Mesendoderm (in vitro differentiated cells): Measurements from ENCODE around the gene FGF12.

Experiments used
- DNase-seq: peaks from one replicate; pipeline ENCODE4 v3.0.0; 2013
- H2AK5ac ChIP-seq: 2 replicates; pipeline ENCODE4 v1.6.1; 2013; ENCODE audit warnings: low read length, inconsistent platforms
- H2BK120ac ChIP-seq: 2 replicates; pipeline ENCODE4 v1.6.1; 2013; ENCODE audit warnings: low read depth, mild to moderate bottlenecking, low read length, moderate library complexity, mixed read lengths
- H2BK15ac ChIP-seq: replicated peaks from 2 replicates; pipeline ENCODE4 v1.6.1; 2013; ENCODE audit warnings: low read depth, mild to moderate bottlenecking, moderate library complexity
- H2BK5ac ChIP-seq: 2 replicates; pipeline ENCODE4 v1.6.1; 2013; ENCODE audit warnings: low read length, inconsistent platforms
- H3K18ac ChIP-seq: 2 replicates; pipeline ENCODE4 v1.6.1; 2013; ENCODE audit warnings: mild to moderate bottlenecking, low read length, mixed read lengths
- H3K23ac ChIP-seq: one replicate; pipeline ENCODE4 v1.6.1; 2013; ENCODE audit warnings: low read length
- H3K27ac ChIP-seq: 2 replicates; pipeline ENCODE4 v1.5.1; 2013; ENCODE audit warnings: low read depth, mild to moderate bottlenecking, inconsistent platforms, low read length, moderate library complexity
- H3K27me3 ChIP-seq: 2 replicates; pipeline ENCODE4 v1.6.1; 2013; ENCODE audit warnings: low read length, control low read depth, mild to moderate bottlenecking, inconsistent platforms; ENCODE audit not compliant: insufficient read depth, poor library complexity
- H3K36me3 ChIP-seq: 2 replicates; pipeline ENCODE4 v1.6.1; 2013; ENCODE audit warnings: low read length, inconsistent platforms; ENCODE audit not compliant: control insufficient read depth, insufficient read depth
- H3K4ac ChIP-seq: one replicate; pipeline ENCODE4 v1.6.1; 2013; ENCODE audit warnings: low read depth, mild to moderate bottlenecking, low read length, moderate library complexity
- H3K4me1 ChIP-seq: 2 replicates; pipeline ENCODE4 v1.6.1; 2013; ENCODE audit warnings: low read depth, low read length, inconsistent platforms; ENCODE audit not compliant: control insufficient read depth
- H3K4me2 ChIP-seq: 2 replicates; pipeline ENCODE4 v1.6.1; 2013; ENCODE audit warnings: low read length
- H3K4me3 ChIP-seq: 2 replicates; pipeline ENCODE4 v1.5.1; 2013; ENCODE audit warnings: mild to moderate bottlenecking, low read length
- H3K56ac ChIP-seq: one replicate; pipeline ENCODE4 v1.6.1; 2013; ENCODE audit warnings: low read length
- H3K79me1 ChIP-seq: 2 replicates; pipeline ENCODE4 v1.6.1; 2013; ENCODE audit warnings: low read length, inconsistent platforms
- H3K79me2 ChIP-seq: 2 replicates; pipeline ENCODE4 v1.6.1; 2013; ENCODE audit warnings: mild to moderate bottlenecking, low read length; ENCODE audit not compliant: control insufficient read depth, insufficient read depth
- H3K9ac ChIP-seq: 2 replicates; pipeline ENCODE4 v1.6.1; 2013; ENCODE audit warnings: low read length, inconsistent platforms
- H4K5ac ChIP-seq: one replicate; pipeline ENCODE4 v1.6.1; 2013; ENCODE audit warnings: low read length
- H4K8ac ChIP-seq: one replicate; pipeline ENCODE4 v1.6.1; 2013; ENCODE audit warnings: low read depth, mild to moderate bottlenecking, control low read depth, low read length, moderate library complexity
- WGBS: extraction: QIAGEN DNeasy Blood & Tissue Kit; methylation state at CpG from one replicate; pipeline ENCODE4 v1.1.7; 2013; ENCODE audit warnings: low lambda C conversion rate, missing lambda C conversion rate; ENCODE audit not compliant: insufficient coverage; ENCODE audit errors: extremely low coverage; 5-methylcytosine and 5-hydroxymethylcytosine counted together

FGF12 gene

GRCh38 chr3:192651836-192652512, 75.4 kb downstream of the FGF12 start:
- H3K4me3 ChIP-seq, result no peak overlapping the region
- DNase-seq, result peak; percentile 9
- H3K79me2 ChIP-seq, result no peaks in the 10 kb centered on the region
- no peaks in the 10 kb centered on the region for H3K36me3 ChIP-seq
- H4K5ac ChIP-seq, result no peak overlapping the region
- no peak overlapping the region for H3K4ac ChIP-seq
- H3K23ac ChIP-seq, result no peak overlapping the region
- peaks cover 4% of the 10 kb centered on the region for H3K4me1 ChIP-seq
- no peak overlapping the region for H3K9ac ChIP-seq
- H2BK15ac ChIP-seq, result no peak overlapping the region
- no peaks in the 10 kb centered on the region for H3K79me1 ChIP-seq
- no peaks in the 10 kb centered on the region for H3K27me3 ChIP-seq
- no peak overlapping the region for H4K8ac ChIP-seq
- no peak overlapping the region for H2AK5ac ChIP-seq
- H2BK120ac ChIP-seq, result no peak overlapping the region
- no peak overlapping the region for H3K18ac ChIP-seq
- H3K56ac ChIP-seq, result no peak overlapping the region
- H2BK5ac ChIP-seq, result peak overlapping the region; percentile 40
- no CpG with 5 or more reads among the region's 6 CpGs for WGBS
- no peak overlapping the region for H3K27ac ChIP-seq
- H3K4me2 ChIP-seq, result no peak overlapping the region

- no peak overlapping the region for H2BK120ac ChIP-seq
- H3K18ac ChIP-seq, result no peak overlapping the region
- H4K8ac ChIP-seq, result no peak overlapping the region
- no peak overlapping the region for H3K23ac ChIP-seq
- no peaks in the 10 kb centered on the region for H3K79me1 ChIP-seq
- H2AK5ac ChIP-seq, result no peak overlapping the region
- no peaks in the 10 kb centered on the region for H3K79me2 ChIP-seq
- no peak overlapping the region for H2BK15ac ChIP-seq
- DNase-seq, result no peak
- H3K4ac ChIP-seq, result no peak overlapping the region
- H3K27me3 ChIP-seq, result no peaks in the 10 kb centered on the region
- no peaks in the 10 kb centered on the region for H3K36me3 ChIP-seq
- no peak overlapping the region for H4K5ac ChIP-seq
- no peaks in the 10 kb centered on the region for H3K4me1 ChIP-seq
- H3K27ac ChIP-seq, result no peak overlapping the region
- H3K9ac ChIP-seq, result no peak overlapping the region
- no CpG with 5 or more reads among the region's 1 CpG for WGBS
- no peak overlapping the region for H2BK5ac ChIP-seq
- no peak overlapping the region for H3K4me2 ChIP-seq
- no peak overlapping the region for H3K56ac ChIP-seq
- no peak overlapping the region for H3K4me3 ChIP-seq
Observed at GRCh38 chr3:192645437-192645836, 81.9 kb downstream of the FGF12 start.

GRCh38 chr3:192642651-192643050, 84.7 kb downstream of the FGF12 start:
- no CpG with 5 or more reads among the region's 5 CpGs for WGBS

GRCh38 chr3:192641919-192642318, 85.4 kb downstream of the FGF12 start:
- H3K79me1 ChIP-seq, result no peaks in the 10 kb centered on the region
- H3K9ac ChIP-seq, result no peak overlapping the region
- no peak overlapping the region for H3K18ac ChIP-seq
- DNase-seq, result no peak
- no peak overlapping the region for H3K4ac ChIP-seq
- no peak overlapping the region for H4K8ac ChIP-seq
- no peak overlapping the region for H3K4me2 ChIP-seq
- H3K4me1 ChIP-seq, result no peaks in the 10 kb centered on the region
- no peaks in the 10 kb centered on the region for H3K79me2 ChIP-seq
- no peak overlapping the region for H2BK15ac ChIP-seq
- no peaks in the 10 kb centered on the region for H3K27me3 ChIP-seq
- H3K36me3 ChIP-seq, result no peaks in the 10 kb centered on the region
- H3K56ac ChIP-seq, result no peak overlapping the region
- no peak overlapping the region for H2BK120ac ChIP-seq
- H4K5ac ChIP-seq, result no peak overlapping the region
- H3K23ac ChIP-seq, result no peak overlapping the region
- no peak overlapping the region for H2BK5ac ChIP-seq
- H3K27ac ChIP-seq, result no peak overlapping the region
- no peak overlapping the region for H3K4me3 ChIP-seq
- no peak overlapping the region for H2AK5ac ChIP-seq
- no CpG with 5 or more reads among the region's 6 CpGs for WGBS

More at GRCh38 chr3:192642651-192643050, 84.7 kb downstream of the FGF12 start:
- no peak for DNase-seq
- Histone ChIP-seq H3K9ac (no peak overlapping the region), H3K79me2 (no peaks in the 10 kb centered on the region), H2BK15ac (no peak overlapping the region), H2AK5ac (no peak overlapping the region), H3K4me1 (no peaks in the 10 kb centered on the region), H2BK120ac (no peak overlapping the region), H3K23ac (no peak overlapping the region), H4K5ac (no peak overlapping the region), H2BK5ac (no peak overlapping the region), H3K4ac (no peak overlapping the region), H4K8ac (no peak overlapping the region), H3K27ac (no peak overlapping the region), H3K36me3 (no peaks in the 10 kb centered on the region), H3K79me1 (no peaks in the 10 kb centered on the region), H3K4me2 (no peak overlapping the region), H3K27me3 (no peaks in the 10 kb centered on the region), H3K56ac (no peak overlapping the region), H3K4me3 (no peak overlapping the region), H3K18ac (no peak overlapping the region)

GRCh38 chr3:192639987-192640386, 87.4 kb downstream of the FGF12 start:
- Histone ChIP-seq H2BK5ac (no peak overlapping the region), H3K4me1 (no peaks in the 10 kb centered on the region), H3K4ac (no peak overlapping the region), H3K27me3 (no peaks in the 10 kb centered on the region), H3K36me3 (no peaks in the 10 kb centered on the region), H3K4me2 (no peak overlapping the region), H3K23ac (no peak overlapping the region), H3K56ac (no peak overlapping the region), H2AK5ac (no peak overlapping the region), H3K27ac (no peak overlapping the region), H3K79me1 (no peaks in the 10 kb centered on the region), H4K8ac (no peak overlapping the region), H3K18ac (no peak overlapping the region), H2BK15ac (no peak overlapping the region), H2BK120ac (no peak overlapping the region), H3K79me2 (no peaks in the 10 kb centered on the region), H3K9ac (no peak overlapping the region), H3K4me3 (no peak overlapping the region), H4K5ac (no peak overlapping the region)
- no CpG with 5 or more reads among the region's 2 CpGs for WGBS
- DNase-seq, result no peak

- no peak overlapping the region for H3K9ac ChIP-seq
- H3K79me2 ChIP-seq, result no peaks in the 10 kb centered on the region
- H3K18ac ChIP-seq, result no peak overlapping the region
- no peak overlapping the region for H2AK5ac ChIP-seq
- no peak overlapping the region for H2BK15ac ChIP-seq
- H3K4me1 ChIP-seq, result no peaks in the 10 kb centered on the region
- no peak overlapping the region for H3K4ac ChIP-seq
- no peak overlapping the region for H3K4me3 ChIP-seq
- WGBS, result no CpG with 5 or more reads among the region's 1 CpG
- no peak overlapping the region for H3K27ac ChIP-seq
- no peak overlapping the region for H4K8ac ChIP-seq
- no peak overlapping the region for H3K4me2 ChIP-seq
- H3K27me3 ChIP-seq, result no peaks in the 10 kb centered on the region
- no peaks in the 10 kb centered on the region for H3K79me1 ChIP-seq
- no peak overlapping the region for H2BK5ac ChIP-seq
- H3K36me3 ChIP-seq, result no peaks in the 10 kb centered on the region
- DNase-seq, result no peak
- H3K56ac ChIP-seq, result no peak overlapping the region
- H3K23ac ChIP-seq, result no peak overlapping the region
- no peak overlapping the region for H2BK120ac ChIP-seq
- no peak overlapping the region for H4K5ac ChIP-seq
Observed at GRCh38 chr3:192637803-192638202, 89.5 kb downstream of the FGF12 start.
